DND-41 (cell line): ENCODE data around the gene TSHZ2.

Experiments used
- ATAC-seq: fragments of 200-7000 bp; cut with Tn5 transposase; 3 replicates; pipeline ENCODE4 v1.9.1; 2021; ENCODE audit warnings: low read depth; ENCODE audit not compliant: insufficient read depth
- DNase-seq: peaks from one replicate; pipeline ENCODE4 v3.0.0-alpha.2; 2020
- H2AFZ ChIP-seq: 2 replicates; pipeline ENCODE4 v1.6.0; 2012; ENCODE audit warnings: low read depth, low read length
- H3K27ac ChIP-seq: 2 replicates; pipeline ENCODE4 v1.5.1; 2012; ENCODE audit warnings: low read length, inconsistent platforms
- H3K27me3 ChIP-seq: fragments of 200-600 bp; sonication (generic); 2 replicates; pipeline ENCODE4 v1.6.0; 2012; ENCODE audit warnings: low read length, mild to moderate bottlenecking, inconsistent platforms; ENCODE audit not compliant: insufficient read depth, poor library complexity
- H3K36me3 ChIP-seq: 2 replicates; pipeline ENCODE4 v1.5.1; 2012; ENCODE audit warnings: low read length, inconsistent platforms; ENCODE audit not compliant: insufficient read depth
- H3K4me1 ChIP-seq: 2 replicates; pipeline ENCODE4 v1.5.1; 2012; ENCODE audit warnings: mild to moderate bottlenecking, low read length; ENCODE audit not compliant: insufficient read depth
- H3K4me2 ChIP-seq: 2 replicates; pipeline ENCODE4 v1.6.0; 2012; ENCODE audit warnings: mild to moderate bottlenecking, moderate library complexity, low read length, inconsistent platforms; ENCODE audit not compliant: insufficient read depth
- H3K4me3 ChIP-seq, 2 experiments: fragments of 200-600 bp in 1 of 2; shearing (Covaris generic) in 1 of 2; 2 replicates each; pipeline ENCODE4 v1.5.1; 2012 to 2016; ENCODE audit warnings: inconsistent platforms in 2 of 2, low read length in 2 of 2, mild to moderate bottlenecking in 2 of 2, low read depth in 1 of 2, moderate library complexity in 1 of 2
- H3K79me2 ChIP-seq: 2 replicates; pipeline ENCODE4 v1.6.0; 2012; ENCODE audit warnings: low read length, inconsistent platforms; ENCODE audit not compliant: insufficient read depth
- H3K9ac ChIP-seq: 2 replicates; pipeline ENCODE4 v1.6.0; 2012; ENCODE audit warnings: low read depth, mild to moderate bottlenecking, inconsistent platforms, low read length, moderate library complexity
- H3K9me3 ChIP-seq: 2 replicates; pipeline ENCODE4 v1.5.1; 2012; ENCODE audit warnings: low read length, moderate library complexity, mild to moderate bottlenecking, inconsistent platforms; ENCODE audit not compliant: insufficient read depth, severe bottlenecking
- H4K20me1 ChIP-seq: 2 replicates; pipeline ENCODE4 v1.6.0; 2012; ENCODE audit warnings: low read length; ENCODE audit not compliant: insufficient read depth
- EZH2 ChIP-seq: IDR thresholded peaks from 3 replicates; pipeline ENCODE4 v1.6.1; 2012; ENCODE audit warnings: borderline replicate concordance, low read depth, mild to moderate bottlenecking, moderate library complexity, low read length, inconsistent platforms; ENCODE audit not compliant: severe bottlenecking
- TF ChIP-seq, protein P1 (sequence below): IDR thresholded peaks from 2 replicates; pipeline ENCODE4 v1.5.1; 2012; ENCODE audit warnings: borderline replicate concordance, low read length, moderate library complexity, mild to moderate bottlenecking; ENCODE audit not compliant: poor library complexity, severe bottlenecking; ENCODE audit errors: extremely low read depth

TSHZ2 gene

DNA sequence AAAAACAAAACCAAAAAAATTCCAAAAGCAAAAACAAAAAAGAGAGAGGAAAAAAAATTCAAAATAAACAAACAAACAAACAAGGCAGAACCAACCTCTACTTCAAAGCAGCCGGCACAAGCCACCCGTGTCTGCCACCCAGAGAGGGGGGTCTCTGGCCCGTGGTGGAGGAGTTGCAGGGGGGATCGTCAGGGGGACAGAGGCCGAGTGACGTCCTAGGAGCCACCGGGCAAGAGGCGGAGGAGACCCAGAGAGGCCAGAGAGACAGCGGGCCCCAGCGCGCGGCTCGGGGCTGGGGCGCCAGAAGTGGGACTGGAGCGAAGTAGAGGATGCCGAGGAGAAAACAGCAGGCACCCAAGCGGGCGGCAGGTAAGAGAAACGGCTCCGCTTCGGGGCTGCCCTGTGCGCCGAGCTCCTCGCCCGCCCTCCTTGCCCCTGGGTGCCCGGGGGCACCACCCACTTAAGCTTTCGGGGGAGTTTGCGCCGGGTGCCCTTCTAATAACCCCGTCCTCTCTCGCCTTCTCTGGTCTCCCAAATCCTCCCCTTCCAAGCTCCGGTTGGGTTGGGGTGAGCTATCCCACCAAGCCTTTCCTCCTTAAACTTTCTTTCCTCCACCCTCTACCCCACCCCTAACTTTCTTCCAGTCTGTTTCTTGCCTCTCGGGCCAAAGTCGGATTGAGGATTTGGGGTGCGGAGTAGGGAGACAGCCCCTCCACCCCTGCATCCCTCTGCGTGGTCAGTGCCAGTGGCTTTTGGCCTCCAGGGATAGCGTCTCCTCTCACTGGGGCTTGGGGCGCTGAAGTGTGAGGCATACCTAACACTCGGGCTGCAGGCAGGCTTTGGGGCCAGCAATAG lies 1.0 kb downstream of the TSHZ2 start:
- DNase-seq = no peak
- no peaks in the 10 kb centered on the region for H3K79me2 ChIP-seq
- H4K20me1 ChIP-seq = no peaks in the 10 kb centered on the region
- no peak for TF ChIP-seq EZH2
- H2AFZ ChIP-seq = no peak overlapping the region
- ATAC-seq = no peak
- no peak overlapping the region for H3K9ac ChIP-seq
- peaks cover 23% of the 10 kb centered on the region for H3K27me3 ChIP-seq
- H3K36me3 ChIP-seq = no peaks in the 10 kb centered on the region
- H3K4me1 ChIP-seq = no peaks in the 10 kb centered on the region
- H3K4me2 ChIP-seq = no peak overlapping the region
- H3K9me3 ChIP-seq = no peaks in the 10 kb centered on the region
- H3K4me3 ChIP-seq = no peak overlapping the region
- H3K27ac ChIP-seq = no peak overlapping the region

- no peak for TF ChIP-seq EZH2
- TF ChIP-seq, protein P1, sequence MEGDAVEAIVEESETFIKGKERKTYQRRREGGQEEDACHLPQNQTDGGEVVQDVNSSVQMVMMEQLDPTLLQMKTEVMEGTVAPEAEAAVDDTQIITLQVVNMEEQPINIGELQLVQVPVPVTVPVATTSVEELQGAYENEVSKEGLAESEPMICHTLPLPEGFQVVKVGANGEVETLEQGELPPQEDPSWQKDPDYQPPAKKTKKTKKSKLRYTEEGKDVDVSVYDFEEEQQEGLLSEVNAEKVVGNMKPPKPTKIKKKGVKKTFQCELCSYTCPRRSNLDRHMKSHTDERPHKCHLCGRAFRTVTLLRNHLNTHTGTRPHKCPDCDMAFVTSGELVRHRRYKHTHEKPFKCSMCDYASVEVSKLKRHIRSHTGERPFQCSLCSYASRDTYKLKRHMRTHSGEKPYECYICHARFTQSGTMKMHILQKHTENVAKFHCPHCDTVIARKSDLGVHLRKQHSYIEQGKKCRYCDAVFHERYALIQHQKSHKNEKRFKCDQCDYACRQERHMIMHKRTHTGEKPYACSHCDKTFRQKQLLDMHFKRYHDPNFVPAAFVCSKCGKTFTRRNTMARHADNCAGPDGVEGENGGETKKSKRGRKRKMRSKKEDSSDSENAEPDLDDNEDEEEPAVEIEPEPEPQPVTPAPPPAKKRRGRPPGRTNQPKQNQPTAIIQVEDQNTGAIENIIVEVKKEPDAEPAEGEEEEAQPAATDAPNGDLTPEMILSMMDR = no peak
- Histone ChIP-seq H3K4me1 (no peaks in the 10 kb centered on the region), H3K27ac (no peak overlapping the region), H3K4me2 (no peak overlapping the region), H3K36me3 (no peaks in the 10 kb centered on the region), H4K20me1 (no peaks in the 10 kb centered on the region), H2AFZ (no peak overlapping the region), H3K4me3 (no peak overlapping the region), H3K9ac (no peak overlapping the region), H3K27me3 (peaks cover 21% of the 10 kb centered on the region), H3K79me2 (no peaks in the 10 kb centered on the region), H3K9me3 (no peaks in the 10 kb centered on the region)
- no peak for ATAC-seq
- DNase-seq = no peak
Measured at GRCh38 chr20:52974179-52974594, 2.0 kb downstream of the TSHZ2 start.

- H4K20me1 ChIP-seq = no peaks in the 10 kb centered on the region
- DNase-seq (no peak), ATAC-seq (no peak)
- H3K36me3 ChIP-seq = no peaks in the 10 kb centered on the region
- H3K27ac ChIP-seq = no peak overlapping the region
- TF ChIP-seq, protein P1 = no peak
- no peak for TF ChIP-seq EZH2
- no peak overlapping the region for H2AFZ ChIP-seq
- H3K27me3 ChIP-seq = peaks cover 18% of the 10 kb centered on the region
- H3K9me3 ChIP-seq = no peaks in the 10 kb centered on the region
- no peaks in the 10 kb centered on the region for H3K79me2 ChIP-seq
- no peak overlapping the region for H3K4me2 ChIP-seq
- H3K4me1 ChIP-seq = no peaks in the 10 kb centered on the region
- H3K9ac ChIP-seq = no peak overlapping the region
- H3K4me3 ChIP-seq = no peak overlapping the region
Measured at GRCh38 chr20:52975029-52975732, 3.0 kb downstream of the TSHZ2 start.
